Neural progenitor cell (in vitro differentiated cells): ENCODE measurements around the gene CDH13. TPM values are rescaled to one million over a fixed set of nuclear protein-coding genes. Genes with fewer than 3 reads are reported as not detected.

Experiments used
- DNase-seq: peaks from one replicate; pipeline ENCODE4 v3.0.0-alpha.2; 2016; ENCODE audit warnings: low spot score
- H2AFZ ChIP-seq: fragments of 200-600 bp; sonication (generic); replicated peaks from 2 replicates; pipeline ENCODE4 v1.6.1; 2016; ENCODE audit warnings: antibody characterized with exemption
- H3F3A ChIP-seq: fragments of 200-600 bp; sonication (generic); 2 replicates; pipeline ENCODE4 v1.6.1; 2016; ENCODE audit warnings: antibody characterized with exemption, low read depth
- H3K27ac ChIP-seq: fragments of 200-600 bp; sonication (generic); 2 replicates; pipeline ENCODE4 v1.5.1; 2016; ENCODE audit warnings: mild to moderate bottlenecking
- H3K27me3 ChIP-seq: fragments of 200-600 bp; sonication (generic); 2 replicates; pipeline ENCODE4 v1.6.1; 2016; ENCODE audit warnings: mild to moderate bottlenecking, moderate library complexity
- H3K36me3 ChIP-seq: fragments of 200-600 bp; sonication (generic); 2 replicates; pipeline ENCODE4 v1.5.1; 2016
- H3K4me1 ChIP-seq: fragments of 200-600 bp; sonication (generic); 2 replicates; pipeline ENCODE4 v1.6.1; 2016; ENCODE audit warnings: mixed run types
- H3K4me2 ChIP-seq: fragments of 200-600 bp; sonication (generic); 2 replicates; pipeline ENCODE4 v1.6.1; 2016
- H3K4me3 ChIP-seq: fragments of 200-600 bp; sonication (generic); 2 replicates; pipeline ENCODE4 v1.5.1; 2016
- H3K79me2 ChIP-seq: fragments of 200-600 bp; sonication (generic); 2 replicates; pipeline ENCODE4 v1.6.1; 2016; ENCODE audit warnings: low read depth
- H3K9ac ChIP-seq: fragments of 200-600 bp; sonication (generic); 2 replicates; pipeline ENCODE4 v1.6.1; 2016
- H3K9me3 ChIP-seq: fragments of 200-600 bp; sonication (generic); 2 replicates; pipeline ENCODE4 v1.5.1; 2016; ENCODE audit warnings: low read depth
- H4K20me1 ChIP-seq: fragments of 200-600 bp; sonication (generic); 2 replicates; pipeline ENCODE4 v1.6.1; 2016; ENCODE audit warnings: low read depth
- H3K27ac Mint-ChIP-seq: 3 replicates; pipeline ENCODE4 v1.8.0; 2021; ENCODE audit warnings: mixed read lengths
- H3K27me3 Mint-ChIP-seq: 2 replicates; pipeline ENCODE4 v1.8.0; 2022; ENCODE audit warnings: low read depth, mild to moderate bottlenecking, inconsistent platforms, moderate library complexity, mixed read lengths; ENCODE audit not compliant: insufficient read depth
- H3K36me3 Mint-ChIP-seq: 3 replicates; pipeline ENCODE4 v1.8.0; 2021; ENCODE audit warnings: mixed read lengths
- H3K4me1 Mint-ChIP-seq: 3 replicates; pipeline ENCODE4 v1.8.0; 2021; ENCODE audit warnings: mixed read lengths
- H3K4me3 Mint-ChIP-seq: 3 replicates; pipeline ENCODE4 v1.8.0; 2021; ENCODE audit warnings: mild to moderate bottlenecking, moderate library complexity, mixed read lengths
- H3K9me3 Mint-ChIP-seq: 3 replicates; pipeline ENCODE4 v1.8.0; 2020; ENCODE audit warnings: mixed read lengths
- EZH2 ChIP-seq: fragments of 200-600 bp; sonication (generic); IDR thresholded peaks from 2 replicates; pipeline ENCODE4 v1.6.1; 2017; ENCODE audit warnings: antibody characterized with exemption, mild to moderate bottlenecking, moderate library complexity
- EZH2phosphoT487 ChIP-seq: fragments of 200-600 bp; sonication (generic); IDR thresholded peaks from 2 replicates; pipeline ENCODE4 v1.6.1; 2017; ENCODE audit warnings: antibody characterized with exemption
- total RNA-seq: library from RNA; depleted of rRNA; stranded (reverse); fragments of >200 nt; gene quantifications from 2 replicates; pipeline ENCODE4 v1.2.3, GENCODE V29; 2015; ENCODE audit warnings: low replicate concordance
- TF ChIP-seq, protein P1 (sequence below): fragments of 200-600 bp; sonication (generic); IDR thresholded peaks from 2 replicates; pipeline ENCODE4 v1.5.1; 2017; ENCODE audit warnings: antibody characterized with exemption, mild to moderate bottlenecking

CDH13 gene
- total RNA-seq, 1 donor from 2014 or later = 3.0 TPM

DNA sequence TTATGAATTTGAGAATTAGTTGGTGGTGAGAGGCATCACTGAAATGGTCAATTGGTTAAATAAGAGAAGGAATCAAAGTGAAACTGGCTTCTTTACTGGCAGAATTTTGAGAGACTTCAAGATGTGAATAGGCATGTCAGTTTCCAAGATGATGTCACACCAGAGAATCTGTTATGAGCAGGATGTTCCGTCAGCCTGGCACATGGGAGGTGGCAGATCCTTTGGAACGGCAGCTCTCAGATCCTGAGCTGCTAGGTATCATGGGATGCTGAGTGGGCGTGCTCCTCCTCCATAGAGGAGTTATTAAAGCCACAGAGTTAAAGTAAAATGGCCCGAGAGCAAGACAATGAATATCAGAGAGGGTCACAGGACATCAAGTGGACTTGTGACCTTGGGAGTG is 736.8 kb downstream of the CDH13 start:
- H3K79me2 ChIP-seq = no peaks in the 10 kb centered on the region
- no peaks in the 10 kb centered on the region for H3K4me1 ChIP-seq
- no peak for DNase-seq
- H3K9ac ChIP-seq = no peak overlapping the region
- no peak for TF ChIP-seq EZH2
- no peak for TF ChIP-seq EZH2phosphoT487
- H3F3A ChIP-seq = no peaks in the 10 kb centered on the region
- H2AFZ ChIP-seq = no peak overlapping the region
- H3K9me3 Mint-ChIP-seq = no peaks in the 10 kb centered on the region
- H3K27me3 ChIP-seq = no peaks in the 10 kb centered on the region
- H3K27ac ChIP-seq = no peak overlapping the region
- H4K20me1 ChIP-seq = no peaks in the 10 kb centered on the region
- H3K4me2 ChIP-seq = no peak overlapping the region
- H3K4me3 Mint-ChIP-seq = no peak overlapping the region
- H3K36me3 ChIP-seq = no peaks in the 10 kb centered on the region
- H3K4me1 Mint-ChIP-seq = no peaks in the 10 kb centered on the region
- H3K4me3 ChIP-seq = no peak overlapping the region
- no peaks in the 10 kb centered on the region for H3K27me3 Mint-ChIP-seq
- no peaks in the 10 kb centered on the region for H3K36me3 Mint-ChIP-seq
- no peaks in the 10 kb centered on the region for H3K9me3 ChIP-seq
- no peak overlapping the region for H3K27ac Mint-ChIP-seq

DNA sequence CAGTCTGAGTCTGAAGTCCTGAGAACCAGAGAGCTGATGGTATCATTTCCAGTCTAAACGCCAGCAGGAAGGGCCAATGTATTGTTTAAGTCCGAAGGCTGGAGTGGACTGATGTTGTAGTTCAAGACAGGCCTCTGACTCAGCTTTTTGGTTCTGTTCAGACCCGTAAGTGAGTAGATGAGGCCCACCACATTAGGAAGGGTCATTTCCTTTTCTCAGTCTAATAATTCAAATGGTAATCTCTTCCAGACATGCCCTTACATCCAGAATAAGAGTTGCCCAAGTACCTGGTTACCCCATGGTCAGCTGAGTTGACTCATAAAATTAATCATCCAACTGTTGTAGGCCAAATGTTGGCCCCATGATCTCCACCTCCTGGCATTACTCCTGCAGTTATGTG is 738.4 kb downstream of the CDH13 start:
- Histone ChIP-seq H4K20me1 (no peaks in the 10 kb centered on the region), H3K4me2 (no peak overlapping the region), H3K27me3 (no peaks in the 10 kb centered on the region), H3K4me3 (no peak overlapping the region), H3F3A (no peaks in the 10 kb centered on the region), H3K79me2 (no peaks in the 10 kb centered on the region), H2AFZ (no peak overlapping the region), H3K4me1 (no peaks in the 10 kb centered on the region), H3K27ac (no peak overlapping the region), H3K36me3 (no peaks in the 10 kb centered on the region), H3K9ac (no peak overlapping the region), H3K9me3 (no peaks in the 10 kb centered on the region)
- TF ChIP-seq, protein P1, sequence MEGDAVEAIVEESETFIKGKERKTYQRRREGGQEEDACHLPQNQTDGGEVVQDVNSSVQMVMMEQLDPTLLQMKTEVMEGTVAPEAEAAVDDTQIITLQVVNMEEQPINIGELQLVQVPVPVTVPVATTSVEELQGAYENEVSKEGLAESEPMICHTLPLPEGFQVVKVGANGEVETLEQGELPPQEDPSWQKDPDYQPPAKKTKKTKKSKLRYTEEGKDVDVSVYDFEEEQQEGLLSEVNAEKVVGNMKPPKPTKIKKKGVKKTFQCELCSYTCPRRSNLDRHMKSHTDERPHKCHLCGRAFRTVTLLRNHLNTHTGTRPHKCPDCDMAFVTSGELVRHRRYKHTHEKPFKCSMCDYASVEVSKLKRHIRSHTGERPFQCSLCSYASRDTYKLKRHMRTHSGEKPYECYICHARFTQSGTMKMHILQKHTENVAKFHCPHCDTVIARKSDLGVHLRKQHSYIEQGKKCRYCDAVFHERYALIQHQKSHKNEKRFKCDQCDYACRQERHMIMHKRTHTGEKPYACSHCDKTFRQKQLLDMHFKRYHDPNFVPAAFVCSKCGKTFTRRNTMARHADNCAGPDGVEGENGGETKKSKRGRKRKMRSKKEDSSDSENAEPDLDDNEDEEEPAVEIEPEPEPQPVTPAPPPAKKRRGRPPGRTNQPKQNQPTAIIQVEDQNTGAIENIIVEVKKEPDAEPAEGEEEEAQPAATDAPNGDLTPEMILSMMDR = no peak
- TF ChIP-seq EZH2 = no peak
- TF ChIP-seq EZH2phosphoT487 = no peak
- H3K36me3 Mint-ChIP-seq = no peaks in the 10 kb centered on the region
- H3K27me3 Mint-ChIP-seq = no peaks in the 10 kb centered on the region
- H3K9me3 Mint-ChIP-seq = no peaks in the 10 kb centered on the region
- H3K4me1 Mint-ChIP-seq = no peaks in the 10 kb centered on the region
- H3K27ac Mint-ChIP-seq = no peak overlapping the region
- no peak for DNase-seq
- no peak overlapping the region for H3K4me3 Mint-ChIP-seq

DNA sequence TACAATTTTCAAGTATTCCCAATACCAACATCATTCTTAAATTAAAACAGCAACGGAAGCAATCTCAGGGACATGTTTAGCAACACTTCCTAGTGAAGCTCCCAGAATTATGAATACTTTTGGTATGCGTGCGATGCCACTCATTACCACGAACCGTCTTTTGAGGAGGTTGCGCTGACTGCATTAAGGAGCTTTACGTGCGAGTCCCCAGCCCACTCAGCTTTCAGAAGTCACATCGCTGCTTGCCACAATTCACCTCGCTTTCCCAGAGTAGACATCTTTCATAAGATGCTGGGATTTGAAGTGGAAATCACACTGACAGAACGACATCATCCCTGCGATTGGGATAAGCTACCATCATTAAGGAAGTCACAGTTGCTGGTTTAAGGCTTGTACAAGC is 739.5 kb downstream of the CDH13 start:
- TF ChIP-seq EZH2 (no peak), EZH2phosphoT487 (no peak)
- TF ChIP-seq, protein P1 = no peak
- H3K4me2 ChIP-seq = no peak overlapping the region
- no peak overlapping the region for H3K27ac ChIP-seq
- H3K9me3 Mint-ChIP-seq = no peaks in the 10 kb centered on the region
- no peaks in the 10 kb centered on the region for H3K36me3 ChIP-seq
- no peaks in the 10 kb centered on the region for H3K4me1 ChIP-seq
- H3K79me2 ChIP-seq = no peaks in the 10 kb centered on the region
- no peaks in the 10 kb centered on the region for H3K27me3 ChIP-seq
- DNase-seq = no peak
- no peaks in the 10 kb centered on the region for H3K9me3 ChIP-seq
- no peaks in the 10 kb centered on the region for H4K20me1 ChIP-seq
- H3K9ac ChIP-seq = no peak overlapping the region
- H3K36me3 Mint-ChIP-seq = no peaks in the 10 kb centered on the region
- H3K27me3 Mint-ChIP-seq = no peaks in the 10 kb centered on the region
- H3K4me3 ChIP-seq = no peak overlapping the region
- H3K4me3 Mint-ChIP-seq = no peak overlapping the region
- no peaks in the 10 kb centered on the region for H3F3A ChIP-seq
- H2AFZ ChIP-seq = no peak overlapping the region
- no peaks in the 10 kb centered on the region for H3K4me1 Mint-ChIP-seq
- no peak overlapping the region for H3K27ac Mint-ChIP-seq

DNA sequence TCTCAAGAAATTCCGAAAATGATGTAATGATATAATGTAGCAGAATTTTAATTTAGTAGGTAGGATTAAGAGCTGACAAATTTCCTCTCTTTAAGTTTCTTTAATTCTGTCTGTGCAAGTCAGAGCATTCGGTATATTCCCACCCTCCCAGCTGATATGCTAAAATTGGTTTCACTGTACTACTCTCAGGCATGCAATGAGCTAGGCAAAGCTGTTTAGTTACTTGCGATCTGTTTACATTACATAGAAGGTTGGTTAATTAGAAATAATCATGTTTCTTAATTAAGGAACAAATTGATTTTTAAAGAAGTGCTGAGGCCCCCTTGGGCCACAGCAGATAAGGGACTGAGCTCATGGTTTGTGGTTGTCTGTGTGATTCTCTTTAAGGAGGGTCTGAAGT is 748.2 kb downstream of the CDH13 start:
- Histone ChIP-seq H3K9ac (no peak overlapping the region), H4K20me1 (no peaks in the 10 kb centered on the region), H3K79me2 (no peaks in the 10 kb centered on the region), H3K27me3 (no peaks in the 10 kb centered on the region), H2AFZ (no peak overlapping the region), H3K27ac (no peak overlapping the region), H3F3A (no peaks in the 10 kb centered on the region), H3K9me3 (no peaks in the 10 kb centered on the region), H3K4me1 (no peaks in the 10 kb centered on the region), H3K4me2 (no peak overlapping the region), H3K4me3 (no peak overlapping the region), H3K36me3 (no peaks in the 10 kb centered on the region)
- Mint-ChIP-seq H3K9me3 (no peaks in the 10 kb centered on the region), H3K4me3 (no peak overlapping the region), H3K36me3 (no peaks in the 10 kb centered on the region), H3K4me1 (no peaks in the 10 kb centered on the region), H3K27me3 (no peaks in the 10 kb centered on the region), H3K27ac (no peak overlapping the region)
- no peak for DNase-seq
- no peak for TF ChIP-seq EZH2phosphoT487
- TF ChIP-seq EZH2 = no peak
- TF ChIP-seq, protein P1 = no peak
